ENCODE data around the gene CPXM2. TPM values are rescaled to one million over a fixed set of nuclear protein-coding genes. Genes with fewer than 3 reads are reported as not detected.

CPXM2 gene
- polyA plus RNA-seq, 1 experiment = 14.4 TPM

DNA sequence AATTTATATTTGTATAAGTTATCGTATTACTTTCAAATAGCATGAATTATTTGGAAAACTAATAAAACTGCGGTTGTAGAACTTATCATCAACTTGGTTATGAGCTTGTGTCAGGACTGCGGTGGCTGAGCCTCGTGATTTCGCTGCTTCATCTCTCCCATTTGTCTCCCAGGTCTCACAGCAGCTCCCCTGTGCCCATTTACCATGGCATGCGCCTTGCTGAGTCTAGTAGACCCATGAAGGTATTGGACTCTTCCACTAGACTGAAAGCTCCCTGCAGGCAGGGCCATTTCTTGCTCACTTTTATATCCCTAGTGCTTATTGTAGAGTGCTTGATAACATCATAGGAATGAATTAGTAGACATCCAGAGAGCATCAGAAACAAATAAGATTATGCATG, 53.9 kb downstream of the CPXM2 start:
- CTCF ChIA-PET = no interaction called here
- Histone ChIP-seq H3K36me3 (ENCODE audit: control insufficient read depth, insufficient read depth, low read length) (no peaks in the 10 kb centered on the region), H3K27me3 (ENCODE audit: control insufficient read depth, insufficient read depth, low read length) (no peaks in the 10 kb centered on the region; the same call in 1 of the 2 replicates), H3K4me3 (ENCODE audit: low read depth, low read length) (no peak overlapping the region)
- POLR2A ChIA-PET = no interaction called here
- DNase-seq (ENCODE audit: low read depth) = no peak
- TF ChIP-seq, protein P1, sequence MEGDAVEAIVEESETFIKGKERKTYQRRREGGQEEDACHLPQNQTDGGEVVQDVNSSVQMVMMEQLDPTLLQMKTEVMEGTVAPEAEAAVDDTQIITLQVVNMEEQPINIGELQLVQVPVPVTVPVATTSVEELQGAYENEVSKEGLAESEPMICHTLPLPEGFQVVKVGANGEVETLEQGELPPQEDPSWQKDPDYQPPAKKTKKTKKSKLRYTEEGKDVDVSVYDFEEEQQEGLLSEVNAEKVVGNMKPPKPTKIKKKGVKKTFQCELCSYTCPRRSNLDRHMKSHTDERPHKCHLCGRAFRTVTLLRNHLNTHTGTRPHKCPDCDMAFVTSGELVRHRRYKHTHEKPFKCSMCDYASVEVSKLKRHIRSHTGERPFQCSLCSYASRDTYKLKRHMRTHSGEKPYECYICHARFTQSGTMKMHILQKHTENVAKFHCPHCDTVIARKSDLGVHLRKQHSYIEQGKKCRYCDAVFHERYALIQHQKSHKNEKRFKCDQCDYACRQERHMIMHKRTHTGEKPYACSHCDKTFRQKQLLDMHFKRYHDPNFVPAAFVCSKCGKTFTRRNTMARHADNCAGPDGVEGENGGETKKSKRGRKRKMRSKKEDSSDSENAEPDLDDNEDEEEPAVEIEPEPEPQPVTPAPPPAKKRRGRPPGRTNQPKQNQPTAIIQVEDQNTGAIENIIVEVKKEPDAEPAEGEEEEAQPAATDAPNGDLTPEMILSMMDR (IDR thresholded peaks at IDR 0.05; ENCODE audit: insufficient read depth, low read depth, low read length) = no peak

DNA sequence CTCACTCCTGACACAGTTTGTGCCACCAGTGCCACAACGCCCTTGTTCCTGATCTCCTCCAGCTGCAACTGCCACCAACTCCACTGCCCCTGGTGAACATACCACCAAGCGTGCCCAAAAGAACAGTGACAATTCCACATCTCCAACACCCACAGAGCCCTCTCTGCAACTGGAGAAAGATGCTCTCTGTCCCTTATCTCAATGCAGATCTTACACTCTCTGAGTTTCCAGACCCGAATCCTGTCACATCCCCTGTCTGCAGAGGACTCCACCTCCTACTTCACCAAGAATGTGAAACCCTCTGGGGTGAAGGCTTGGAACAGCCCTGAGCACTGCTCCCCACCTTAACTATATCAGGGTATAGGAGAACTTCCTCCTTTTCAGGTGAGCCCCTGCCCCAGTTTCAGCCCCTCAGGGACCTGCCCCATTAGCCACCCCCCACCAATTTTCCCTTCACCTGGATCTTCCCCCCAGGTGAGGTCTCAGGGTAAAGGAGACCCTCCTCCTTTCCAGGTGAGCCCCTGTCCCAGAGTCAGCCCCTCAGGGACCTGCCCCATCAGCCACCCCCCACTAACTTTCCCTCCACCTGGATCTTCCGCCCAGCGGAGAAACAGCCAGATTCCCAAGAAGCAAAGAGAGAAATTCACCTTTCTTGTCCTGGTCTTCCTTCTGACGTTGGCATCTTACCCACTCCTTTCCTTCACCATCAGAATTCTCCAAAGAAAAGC, 55.0 kb downstream of the CPXM2 start:
- POLR2A ChIA-PET = no interaction called here
- H3K27me3 ChIP-seq (ENCODE audit: control insufficient read depth, insufficient read depth, low read length) = no peaks in the 10 kb centered on the region; the same call in 1 of the 2 replicates
- no peaks in the 10 kb centered on the region for H3K36me3 ChIP-seq (ENCODE audit: control insufficient read depth, insufficient read depth, low read length)
- no peak overlapping the region for H3K4me3 ChIP-seq (ENCODE audit: low read depth, low read length)
- CTCF ChIA-PET = no interaction called here
- DNase-seq (ENCODE audit: low read depth) = no peak
- TF ChIP-seq, protein P1 (IDR thresholded peaks at IDR 0.05; ENCODE audit: insufficient read depth, low read depth, low read length) = no peak

DNA sequence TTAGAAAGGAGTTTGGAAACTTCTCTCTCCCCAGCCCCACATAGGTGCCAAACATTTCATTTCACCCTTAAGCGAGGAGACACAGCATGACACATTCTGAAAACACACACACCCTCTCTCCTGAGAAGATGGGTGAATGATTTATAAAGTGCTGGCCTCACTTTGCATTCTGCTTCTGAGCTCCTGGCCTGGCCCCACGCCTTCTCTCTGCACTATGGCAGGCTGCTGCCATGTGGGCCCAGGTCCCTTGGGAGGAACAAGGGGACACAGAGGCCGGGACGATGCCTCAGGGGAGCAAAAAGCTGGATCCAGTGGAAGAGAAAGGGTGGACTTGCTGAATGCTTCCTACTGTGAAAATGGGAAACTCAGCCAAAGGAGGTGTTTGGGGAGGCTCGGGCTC, 56.0 kb downstream of the CPXM2 start:
- CTCF ChIA-PET = no interaction called here

DNA sequence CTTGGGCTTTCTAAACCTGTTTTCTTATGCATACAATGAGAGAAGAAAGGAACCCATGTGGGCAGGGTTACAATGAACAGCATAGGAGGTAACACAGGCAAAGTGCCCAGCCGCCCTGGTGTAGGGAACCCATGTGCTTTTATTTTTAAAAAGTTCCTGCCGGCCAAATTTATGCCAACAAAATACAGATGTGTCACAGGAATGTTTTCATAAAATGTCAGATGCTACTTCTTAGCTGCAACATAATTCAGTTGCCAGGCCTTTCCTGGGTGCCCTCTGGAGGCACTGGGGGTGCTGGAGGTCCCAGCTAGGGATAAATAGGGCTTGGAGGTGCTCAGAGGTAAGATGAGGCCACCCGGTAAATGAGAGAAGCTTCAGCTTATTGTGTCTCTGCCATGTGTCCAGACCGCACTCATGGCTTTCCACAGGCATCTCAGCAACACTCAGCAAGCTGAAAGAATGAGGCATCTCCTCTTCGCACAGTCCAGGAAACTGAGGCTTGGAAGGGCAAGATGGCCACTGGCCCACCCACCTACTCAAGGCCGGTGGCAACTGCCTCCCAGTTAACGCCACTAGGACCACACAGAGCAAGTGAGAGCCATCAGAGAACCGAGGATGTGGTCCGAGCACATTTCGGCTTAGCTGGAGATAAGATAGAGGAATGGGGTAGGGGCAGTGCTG, 58.3 kb downstream of the CPXM2 start:
- H3K36me3 ChIP-seq (ENCODE audit: control insufficient read depth, insufficient read depth, low read length) = no peaks in the 10 kb centered on the region
- no peak for DNase-seq (ENCODE audit: low read depth)
- no peak overlapping the region for H3K4me3 ChIP-seq (ENCODE audit: low read depth, low read length)
- no peaks in the 10 kb centered on the region; the same call in 1 of the 2 replicates for H3K27me3 ChIP-seq (ENCODE audit: control insufficient read depth, insufficient read depth, low read length)
- TF ChIP-seq, protein P1 (IDR thresholded peaks at IDR 0.05; ENCODE audit: insufficient read depth, low read depth, low read length) = no peak
- ChIA-PET CTCF (interaction anchor here (1.7 kb wide), 1 partner anchor 10 kb away, joined by 4 read pairs; no protein-coding TSS in a partner anchor), POLR2A (no interaction called here)

More for the DNA sequence above, 56.0 kb downstream of the CPXM2 start:
- no peaks in the 10 kb centered on the region; the same call in 1 of the 2 replicates for H3K27me3 ChIP-seq (ENCODE audit: control insufficient read depth, insufficient read depth, low read length)
- H3K4me3 ChIP-seq (ENCODE audit: low read depth, low read length) = no peak overlapping the region
- no peaks in the 10 kb centered on the region for H3K36me3 ChIP-seq (ENCODE audit: control insufficient read depth, insufficient read depth, low read length)
- POLR2A ChIA-PET = no interaction called here
- no peak for DNase-seq (ENCODE audit: low read depth)
- TF ChIP-seq, protein P1 (IDR thresholded peaks at IDR 0.05; ENCODE audit: insufficient read depth, low read depth, low read length) = no peak

DNA sequence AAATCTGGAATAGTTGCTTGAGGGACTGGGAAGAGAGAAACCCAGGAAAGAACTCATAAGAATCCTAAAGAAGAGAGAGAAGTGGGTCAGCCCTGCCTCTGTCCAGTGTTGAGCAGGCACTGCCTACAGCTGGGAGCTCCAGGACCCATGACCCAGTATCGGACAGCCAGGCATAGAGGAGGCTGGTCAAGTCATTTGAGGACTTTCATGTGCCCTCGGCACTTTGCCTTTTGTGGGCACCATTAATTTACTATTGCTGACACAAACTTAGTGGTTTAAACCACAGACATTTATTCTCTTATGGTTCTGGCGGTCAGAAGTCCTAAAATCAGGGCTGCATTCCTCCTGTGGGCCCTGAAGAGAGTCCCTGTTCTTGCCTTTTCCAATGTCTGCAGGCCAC, 60.3 kb downstream of the CPXM2 start:
- CTCF ChIA-PET = no interaction called here

More for the DNA sequence above, 60.3 kb downstream of the CPXM2 start:
- DNase-seq (ENCODE audit: low read depth) = no peak
- POLR2A ChIA-PET = no interaction called here
- Histone ChIP-seq H3K4me3 (ENCODE audit: low read depth, low read length) (no peak overlapping the region), H3K27me3 (ENCODE audit: control insufficient read depth, insufficient read depth, low read length) (no peaks in the 10 kb centered on the region), H3K36me3 (ENCODE audit: control insufficient read depth, insufficient read depth, low read length) (no peaks in the 10 kb centered on the region)
- TF ChIP-seq, protein P1 (IDR thresholded peaks at IDR 0.05; ENCODE audit: insufficient read depth, low read depth, low read length) = no peak

Data from BJ (cell line).